B cell (primary cell): ENCODE results near the gene SPTBN1. TPM values are rescaled to one million over a fixed set of nuclear protein-coding genes. Genes with fewer than 3 reads are reported as not detected.

ENCODE experiments used
- ATAC-seq: fragments of 200-7000 bp; cut with Tn5 transposase; one replicate; pipeline ENCODE4 v1.10.0; 2021; ENCODE audit warnings: low read depth, mild to moderate bottlenecking, moderate number of reproducible peaks, moderate library complexity
- CTCF ChIA-PET: fragments of 350-600 bp; sonication (Branson Sonifier 250); formaldehyde crosslinking; loops from one replicate; lab custom pipeline; 2021; ENCODE audit warnings: antibody characterized with exemption, inconsistent platforms; lab: Charles Lee
- POLR2A ChIA-PET: fragments of 350-600 bp; sonication (Branson Sonifier 250); formaldehyde crosslinking; loops from one replicate; lab custom pipeline; 2021; ENCODE audit warnings: antibody characterized with exemption; lab: Charles Lee
- DNase-seq: peaks from one replicate; pipeline ENCODE4 v3.0.0; 2013
- H2AFZ ChIP-seq: 2 replicates; pipeline ENCODE4 v1.6.1; 2012; ENCODE audit warnings: mild to moderate bottlenecking, low read depth, low read length; ENCODE audit not compliant: insufficient read depth, poor library complexity, severe bottlenecking
- H3K27ac ChIP-seq, 2 donors: 1 replicate in 1 of 2; 2 replicates in 1 of 2; pipeline ENCODE4 v1.5.1; 2012 to 2013; ENCODE audit warnings: low read length in 2 of 2, mild to moderate bottlenecking in 2 of 2, moderate library complexity in 1 of 2
- H3K27me3 ChIP-seq, 4 experiments: fragments of 200-600 bp in 1 of 4; sonication (generic) in 1 of 4; replicated peaks in 1 of 4; 1 replicate in 2 of 4; 2 replicates in 2 of 4; pipeline versions ENCODE4 v1.6.1 to v1.7.0; 2013 to 2016; ENCODE audit warnings: low read length in 3 of 4, mild to moderate bottlenecking in 2 of 4, mixed read lengths in 1 of 4, moderate library complexity in 1 of 4; ENCODE audit not compliant: insufficient read depth in 4 of 4, control insufficient read depth in 3 of 4; ENCODE audit errors: control extremely low read depth in 1 of 4
- H3K36me3 ChIP-seq, 2 experiments: replicated peaks in 1 of 2; 1 replicate in 1 of 2; 2 replicates in 1 of 2; pipeline versions ENCODE4 v1.6.1 to v1.7.1; 2013; ENCODE audit warnings: low read length in 1 of 2; ENCODE audit not compliant: insufficient read depth in 2 of 2, control insufficient read depth in 1 of 2; ENCODE audit errors: control extremely low read depth in 1 of 2, extremely low read depth in 1 of 2
- H3K4me1 ChIP-seq, 2 donors: fragments of 200-600 bp in 1 of 2; sonication (generic) in 1 of 2; 1 replicate in 1 of 2; 2 replicates in 1 of 2; pipeline versions ENCODE4 v1.5.1 to v1.6.1; 2013 to 2017; ENCODE audit warnings: low read length in 2 of 2; ENCODE audit not compliant: control insufficient read depth in 2 of 2, insufficient read depth in 2 of 2
- H3K4me2 ChIP-seq: replicated peaks from 2 replicates; pipeline ENCODE3; 2012; ENCODE audit warnings: mild to moderate bottlenecking, low read depth, low read length; ENCODE audit not compliant: poor library complexity, severe bottlenecking
- H3K4me3 ChIP-seq, 5 experiments: fragments of 200-600 bp in 1 of 5; sonication (generic) in 1 of 5; 1 replicate in 3 of 5; 2 replicates in 2 of 5; pipeline versions ENCODE4 v1.5.1 to v1.7.0; 2011 to 2016; ENCODE audit warnings: low read length in 4 of 5, mild to moderate bottlenecking in 4 of 5, low read depth in 2 of 5, control low read depth in 1 of 5, moderate library complexity in 1 of 5; ENCODE audit not compliant: insufficient read depth in 1 of 5; ENCODE audit errors: control extremely low read depth in 1 of 5, extremely low read depth in 1 of 5
- H3K79me2 ChIP-seq: fragments of 200-600 bp; sonication (generic); one replicate; pipeline ENCODE4 v1.6.0; 2016; ENCODE audit warnings: low read length; ENCODE audit not compliant: control insufficient read depth, insufficient read depth
- H3K9ac ChIP-seq: fragments of 200-600 bp; sonication (generic); 2 replicates; pipeline ENCODE4 v1.6.1; 2017; ENCODE audit warnings: mild to moderate bottlenecking, low read length, moderate library complexity
- H3K9me3 ChIP-seq, 3 donors: one replicate each; pipeline versions ENCODE4 v1.6.1 to v1.7.1; 2013; ENCODE audit warnings: low read length in 2 of 3; ENCODE audit not compliant: control insufficient read depth in 2 of 3, insufficient read depth in 1 of 3; ENCODE audit errors: control extremely low read depth in 1 of 3
- H4K20me1 ChIP-seq: 2 replicates; pipeline ENCODE4 v1.6.0; 2012; ENCODE audit warnings: mild to moderate bottlenecking, low read length; ENCODE audit not compliant: insufficient read depth, control insufficient read depth, poor library complexity, severe bottlenecking
- H3K27ac Mint-ChIP-seq: one replicate; pipeline ENCODE4 v1.8.0; 2021; ENCODE audit warnings: mixed read lengths
- H3K27me3 Mint-ChIP-seq: one replicate; pipeline ENCODE4 v1.8.0; 2021; ENCODE audit warnings: mixed read lengths
- H3K4me1 Mint-ChIP-seq: one replicate; pipeline ENCODE4 v1.8.0; 2021; ENCODE audit warnings: mixed read lengths
- H3K4me3 Mint-ChIP-seq: one replicate; pipeline ENCODE4 v1.8.0; 2021; ENCODE audit warnings: mixed read lengths
- H3K9me3 Mint-ChIP-seq: one replicate; pipeline ENCODE4 v1.8.0; 2022; ENCODE audit warnings: mixed read lengths; ENCODE audit not compliant: insufficient read depth
- CTCF ChIP-seq: fragments of 200-600 bp; IDR thresholded peaks from one replicate; pipeline ENCODE4 v1.8.0; 2022; ENCODE audit warnings: antibody characterized with exemption, mild to moderate bottlenecking
- EZH2 ChIP-seq: IDR thresholded peaks from 2 replicates; pipeline ENCODE4 v1.6.1; 2012; ENCODE audit warnings: borderline replicate concordance, low read depth, mild to moderate bottlenecking, moderate library complexity, low read length; ENCODE audit not compliant: insufficient read depth, poor library complexity, severe bottlenecking
- WGBS: methylation state at CpG from one replicate; pipeline ENCODE4 v1.1.5; 2013; ENCODE audit warnings: missing lambda C conversion rate; ENCODE audit not compliant: insufficient coverage; 5-methylcytosine and 5-hydroxymethylcytosine counted together
- intact Hi-C: fragments of 100-400 bp; cut with micrococcal nuclease; formaldehyde crosslinking; loops from one replicate; pipeline ENCODE4 v1.10.0; 2022
- polyA plus RNA-seq: library from polyadenylated mRNA; depleted of rRNA; stranded (reverse); fragments of >200 nt; gene quantifications from 2 replicates; pipeline ENCODE4 v1.2.3, GENCODE V29; 2012
- total RNA-seq, 2 donors: library from RNA; stranded (reverse); fragments of 120-200 nt in 1 of 2; gene quantifications; 1 replicate in 1 of 2; 2 replicates in 1 of 2; pipeline versions ENCODE4 v1.2.3 to v1.2.4, GENCODE V29; 2013 to 2022

The SPTBN1 gene
- total and polyA plus RNA-seq, 2 donors (not counting 1 experiment from before 2014, with no cell fraction given), result 43.7 to 144 TPM

DNA sequence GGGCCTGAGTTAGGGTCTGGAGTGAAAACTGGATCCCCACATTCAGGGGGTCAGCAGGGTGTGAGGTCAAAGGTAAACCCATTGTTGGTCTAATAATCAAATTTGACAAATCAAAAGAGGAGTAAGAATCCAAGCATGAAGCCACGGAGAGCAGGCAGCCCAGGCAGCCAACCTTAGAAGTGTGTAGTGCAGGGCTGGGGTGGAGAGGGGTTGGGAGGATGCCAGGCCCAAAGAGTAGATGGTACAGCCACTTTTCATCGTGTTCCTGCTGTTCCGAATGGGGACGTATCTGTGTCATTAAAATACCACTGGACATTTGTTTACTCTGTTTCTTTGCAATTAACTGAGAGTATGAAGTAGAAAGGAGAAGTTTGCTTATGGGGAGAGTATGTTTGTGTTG, 16.5 kb upstream of the SPTBN1 start:
- 92% methylated on average over 4 of the region's 4 CpGs for WGBS
- Histone ChIP-seq H4K20me1 (no peaks in the 10 kb centered on the region), H3K9ac (no peak overlapping the region), H3K9me3 (no peaks in the 10 kb centered on the region), H2AFZ (no peak overlapping the region), H3K4me3 (no peak overlapping the region), H3K79me2 (no peaks in the 10 kb centered on the region), H3K4me2 (no peak overlapping the region), H3K27me3 (no peaks in the 10 kb centered on the region), H3K27ac (no peak overlapping the region), H3K4me1 (no peaks in the 10 kb centered on the region), H3K36me3 (no peaks in the 10 kb centered on the region)
- ATAC-seq (no peak), DNase-seq (no peak)
- no peak for TF ChIP-seq CTCF
- no peak for TF ChIP-seq EZH2
- CTCF ChIA-PET, result no interaction called here
- peaks cover 4% of the 10 kb centered on the region for H3K4me1 Mint-ChIP-seq
- H3K9me3 Mint-ChIP-seq, result no peaks in the 10 kb centered on the region
- no peak overlapping the region for H3K4me3 Mint-ChIP-seq
- peaks cover 11% of the 10 kb centered on the region for H3K27me3 Mint-ChIP-seq
- POLR2A ChIA-PET, result no interaction called here
- no peak overlapping the region for H3K27ac Mint-ChIP-seq
- intact Hi-C loops, result no loop called here

- no peak for ATAC-seq
- intact Hi-C loops, result no loop called here
- Histone ChIP-seq H3K4me1 (no peaks in the 10 kb centered on the region), H3K27me3 (no peaks in the 10 kb centered on the region), H3K79me2 (no peaks in the 10 kb centered on the region), H3K9me3 (no peaks in the 10 kb centered on the region), H3K4me2 (no peak overlapping the region), H3K36me3 (no peaks in the 10 kb centered on the region), H3K4me3 (no peak overlapping the region), H4K20me1 (no peaks in the 10 kb centered on the region), H3K9ac (no peak overlapping the region), H3K27ac (no peak overlapping the region), H2AFZ (no peak overlapping the region)
- H3K4me3 Mint-ChIP-seq, result no peak overlapping the region
- peaks cover 4% of the 10 kb centered on the region for H3K4me1 Mint-ChIP-seq
- no peaks in the 10 kb centered on the region for H3K9me3 Mint-ChIP-seq
- TF ChIP-seq CTCF, result no peak
- WGBS, result 60% methylated on average over 1 of the region's 2 CpGs
- H3K27ac Mint-ChIP-seq, result no peak overlapping the region
- no peak for DNase-seq
- POLR2A ChIA-PET, result no interaction called here
- H3K27me3 Mint-ChIP-seq, result peaks cover 14% of the 10 kb centered on the region
- CTCF ChIA-PET, result no interaction called here
These were observed 16.1 kb upstream of the SPTBN1 start for GRCh38 chr2:54440050-54440449.
